IMR-90 (cell line): ENCODE measurements around the gene TMCC3. TPM values are rescaled to one million over a fixed set of nuclear protein-coding genes. Genes with fewer than 3 reads are reported as not detected.

Source experiments
- ATAC-seq: fragments of 200-7000 bp; cut with Tn5 transposase; 2 replicates; pipeline ENCODE4 v1.9.1; 2020; ENCODE audit warnings: low read depth, mild to moderate bottlenecking, moderate library complexity
- BruUV-seq: library from RNA; stranded (reverse); fragments of 400-500 nt; replicated peaks from 2 replicates; lab custom pipeline; 2021; lab: Mats Ljungman, UMichigan
- CTCF ChIA-PET: fragments of 300-600 bp; formaldehyde crosslinking; extraction: SDS; loops from one replicate; lab custom pipeline; 2021; ENCODE audit warnings: antibody characterized with exemption; lab: Yijun Ruan, JAX
- POLR2A ChIA-PET: fragments of 300-600 bp; sonication (Branson Sonifier 250); formaldehyde crosslinking; loops from one replicate; lab custom pipeline; 2022; ENCODE audit warnings: antibody characterized with exemption; ENCODE audit not compliant: unreplicated experiment; lab: Charles Lee
- DNase-seq: peaks from one replicate; pipeline ENCODE4 v3.0.0; 2013
- H2AFZ ChIP-seq: replicated peaks from 2 replicates; pipeline ENCODE3; 2013; ENCODE audit warnings: low read length, mild to moderate bottlenecking; ENCODE audit not compliant: poor library complexity
- H2AK5ac ChIP-seq: 2 replicates; pipeline ENCODE4 v1.6.1; 2013; ENCODE audit warnings: low read depth, low read length, inconsistent platforms
- H2AK9ac ChIP-seq: replicated peaks from 2 replicates; pipeline ENCODE3; 2013; ENCODE audit warnings: mild to moderate bottlenecking, low read depth, low read length, moderate library complexity; ENCODE audit not compliant: poor library complexity
- H2BK120ac ChIP-seq: 2 replicates; pipeline ENCODE4 v1.6.1; 2013; ENCODE audit warnings: low read depth, low read length, inconsistent platforms
- H2BK15ac ChIP-seq: 3 replicates; pipeline ENCODE4 v1.6.1; 2013; ENCODE audit warnings: low read depth, low read length, inconsistent platforms
- H2BK20ac ChIP-seq: 2 replicates; pipeline ENCODE4 v1.6.1; 2013; ENCODE audit warnings: low read depth, mild to moderate bottlenecking, inconsistent platforms, low read length, moderate library complexity
- H2BK5ac ChIP-seq: 2 replicates; pipeline ENCODE4 v1.6.1; 2013; ENCODE audit warnings: mild to moderate bottlenecking, low read depth, low read length, inconsistent platforms; ENCODE audit not compliant: poor library complexity, severe bottlenecking
- H3K14ac ChIP-seq: replicated peaks from 2 replicates; pipeline ENCODE4 v1.6.1; 2013; ENCODE audit warnings: low read depth, low read length, inconsistent platforms
- H3K18ac ChIP-seq: 2 replicates; pipeline ENCODE4 v1.6.1; 2013; ENCODE audit warnings: low read depth, low read length, control low read depth
- H3K23ac ChIP-seq: 2 replicates; pipeline ENCODE4 v1.6.1; 2013; ENCODE audit warnings: low read depth, low read length, inconsistent platforms
- H3K27ac ChIP-seq: 2 replicates; pipeline ENCODE4 v1.5.1; 2013; ENCODE audit warnings: mild to moderate bottlenecking, control low read depth, low read length; ENCODE audit not compliant: insufficient read depth
- H3K27me3 ChIP-seq: 2 replicates; pipeline ENCODE4 v1.6.1; 2013; ENCODE audit warnings: low read length; ENCODE audit not compliant: control insufficient read depth, insufficient read depth
- H3K36me3 ChIP-seq: 2 replicates; pipeline ENCODE4 v1.6.1; 2013; ENCODE audit warnings: low read length, mixed read lengths; ENCODE audit not compliant: control insufficient read depth, insufficient read depth
- H3K4ac ChIP-seq: 2 replicates; pipeline ENCODE4 v1.6.1; 2013; ENCODE audit warnings: low read depth, low read length, inconsistent platforms
- H3K4me1 ChIP-seq: 2 replicates; pipeline ENCODE4 v1.6.1; 2013; ENCODE audit warnings: low read length, mixed read lengths; ENCODE audit not compliant: control insufficient read depth, insufficient read depth
- H3K4me2 ChIP-seq: 2 replicates; pipeline ENCODE4 v1.6.1; 2013; ENCODE audit warnings: low read depth, mild to moderate bottlenecking, control low read depth, low read length, moderate library complexity
- H3K4me3 ChIP-seq: 2 replicates; pipeline ENCODE4 v1.5.1; 2013; ENCODE audit warnings: low read depth, mild to moderate bottlenecking, control low read depth, low read length, moderate library complexity; ENCODE audit not compliant: insufficient read depth
- H3K56ac ChIP-seq: 2 replicates; pipeline ENCODE4 v1.6.1; 2013; ENCODE audit warnings: low read length, inconsistent platforms; ENCODE audit not compliant: insufficient read depth; ENCODE audit errors: extremely low read depth
- H3K79me1 ChIP-seq, 2 experiments: 2 replicates each; pipeline ENCODE4 v1.6.1; 2013; ENCODE audit warnings: low read length in 2 of 2, inconsistent platforms in 1 of 2, low read depth in 1 of 2
- H3K9ac ChIP-seq: 2 replicates; pipeline ENCODE4 v1.6.1; 2013; ENCODE audit warnings: low read depth, low read length, control low read depth
- H3K9me1 ChIP-seq: 2 replicates; pipeline ENCODE4 v1.6.1; 2013; ENCODE audit warnings: low read length, inconsistent platforms; ENCODE audit not compliant: insufficient read depth
- H3K9me3 ChIP-seq: 2 replicates; pipeline ENCODE4 v1.6.1; 2013; ENCODE audit warnings: low read length; ENCODE audit not compliant: control insufficient read depth, insufficient read depth
- H4K20me1 ChIP-seq: 2 replicates; pipeline ENCODE4 v1.6.1; 2013; ENCODE audit warnings: low read length, inconsistent platforms; ENCODE audit not compliant: insufficient read depth
- H4K5ac ChIP-seq: 2 replicates; pipeline ENCODE4 v1.6.1; 2013; ENCODE audit warnings: mild to moderate bottlenecking, low read depth, low read length, control low read depth
- H4K8ac ChIP-seq, 2 experiments: 2 replicates each; pipeline ENCODE4 v1.6.1; 2013; ENCODE audit warnings: low read depth in 2 of 2, low read length in 2 of 2, control low read depth in 1 of 2, inconsistent platforms in 1 of 2
- H4K91ac ChIP-seq: 2 replicates; pipeline ENCODE4 v1.6.1; 2013; ENCODE audit warnings: low read depth, low read length, inconsistent platforms; ENCODE audit not compliant: insufficient read depth
- BHLHE40 ChIP-seq: fragments of 150-350 bp; IDR thresholded peaks from 2 replicates; pipeline ENCODE4 v1.6.1; 2016; ENCODE audit warnings: mild to moderate bottlenecking, low read depth, low read length
- CEBPB ChIP-seq: IDR thresholded peaks from 2 replicates; pipeline ENCODE4 v1.6.1; 2012; ENCODE audit warnings: low read depth, low read length, improper control_type of control experiment
- CHD1 ChIP-seq: IDR thresholded peaks from 2 replicates; pipeline ENCODE4 v1.6.1; 2012; ENCODE audit warnings: low read depth, low read length, improper control_type of control experiment
- FOS ChIP-seq: fragments of 150-350 bp; IDR thresholded peaks from 2 replicates; pipeline ENCODE4 v1.6.1; 2016; ENCODE audit warnings: low read depth, low read length
- MAFK ChIP-seq: IDR thresholded peaks from 2 replicates; pipeline ENCODE4 v1.6.1; 2012; ENCODE audit warnings: low read depth, low read length, improper control_type of control experiment
- MAZ ChIP-seq: IDR thresholded peaks from 2 replicates; pipeline ENCODE4 v1.6.1; 2012; ENCODE audit warnings: low read depth, mild to moderate bottlenecking, low read length, improper control_type of control experiment, moderate library complexity, borderline replicate concordance
- MXI1 ChIP-seq: IDR thresholded peaks from 2 replicates; pipeline ENCODE4 v1.6.1; 2012; ENCODE audit warnings: low read depth, mild to moderate bottlenecking, low read length, moderate library complexity, borderline replicate concordance
- NFE2L2 ChIP-seq: fragments of 150-350 bp; IDR thresholded peaks from 2 replicates; pipeline ENCODE4 v1.6.1; 2016; ENCODE audit warnings: low read depth, mild to moderate bottlenecking, low read length
- POLR2A ChIP-seq: IDR thresholded peaks from 2 replicates; pipeline ENCODE4 v1.6.1; 2012; ENCODE audit warnings: mild to moderate bottlenecking, low read depth, low read length
- RAD21 ChIP-seq: IDR thresholded peaks from 2 replicates; pipeline ENCODE4 v1.6.1; 2012; ENCODE audit warnings: low read length, improper control_type of control experiment
- RCOR1 ChIP-seq: IDR thresholded peaks from 2 replicates; pipeline ENCODE4 v1.6.1; 2012; ENCODE audit warnings: mild to moderate bottlenecking, low read length, improper control_type of control experiment; ENCODE audit not compliant: insufficient replicate concordance
- RFX5 ChIP-seq: IDR thresholded peaks from 2 replicates; pipeline ENCODE4 v1.8.0; 2012; ENCODE audit warnings: low read depth, mild to moderate bottlenecking, low read length, moderate library complexity
- SMC3 ChIP-seq: fragments of 150-350 bp; IDR thresholded peaks from 2 replicates; pipeline ENCODE4 v1.6.1; 2016; ENCODE audit warnings: low read depth, mild to moderate bottlenecking, antibody characterized with exemption, low read length, moderate library complexity
- WGBS, 2 experiments: methylation state at CpG; one replicate each; pipeline versions ENCODE4 v1.1.5 to v1.1.7; 2013; ENCODE audit warnings: missing lambda C conversion rate in 2 of 2; ENCODE audit not compliant: insufficient read length in 1 of 2; ENCODE audit errors: extremely low coverage in 2 of 2; 5-methylcytosine and 5-hydroxymethylcytosine counted together
- dilution Hi-C: fragments of 300-500 bp; cut with HindIII; formaldehyde crosslinking; loops from one replicate; pipeline ENCODE4 v1.14.3; 2018; ENCODE audit warnings: low sequenced_read_pairs; ENCODE audit not compliant: unreplicated experiment
- in situ Hi-C: fragments of 300-500 bp; cut with MboI; formaldehyde crosslinking; loops from 3 replicates; pipeline ENCODE4 v1.14.3; 2019; ENCODE audit warnings: low sequenced_read_pairs, inconsistent platforms, mixed read lengths
- intact Hi-C: fragments of 100-400 bp; cut with micrococcal nuclease; formaldehyde crosslinking; loops from 2 replicates; pipeline ENCODE4 v1.10.0; 2022
- polyA plus RNA-seq, 3 experiments: library from polyadenylated mRNA; depleted of rRNA; stranded (reverse); fragments of >200 nt; gene quantifications; 2 replicates each; pipeline ENCODE4 v1.2.3, GENCODE V29; 2012; ENCODE audit warnings: low replicate concordance in 1 of 3
- total RNA-seq: library from RNA; depleted of rRNA; stranded (reverse); fragments of >200 nt; gene quantifications from 2 replicates; pipeline ENCODE4 v1.2.3, GENCODE V29; 2012
- TF ChIP-seq, protein P1 (sequence below): conservative IDR thresholded peaks from 2 replicates; pipeline ENCODE4 v1.5.1; 2012; ENCODE audit warnings: mild to moderate bottlenecking, low read depth, low read length, improper control_type of control experiment
- TF ChIP-seq, protein P2 (sequence below): fragments of 150-350 bp; IDR thresholded peaks from 2 replicates; pipeline ENCODE4 v1.6.1; 2016; ENCODE audit warnings: low read depth, mild to moderate bottlenecking, low read length, moderate library complexity, borderline replicate concordance
- TF ChIP-seq, protein P3 (sequence below): fragments of 150-350 bp; IDR thresholded peaks from 2 replicates; pipeline ENCODE4 v1.6.1; 2017; ENCODE audit warnings: mild to moderate bottlenecking, antibody characterized with exemption, low read length, low read depth

The TMCC3 gene
- total and polyA plus RNA-seq, 2 of the 4 experiments (the other 2 are of a cell fraction), result 0.14 to 0.36 TPM

DNA sequence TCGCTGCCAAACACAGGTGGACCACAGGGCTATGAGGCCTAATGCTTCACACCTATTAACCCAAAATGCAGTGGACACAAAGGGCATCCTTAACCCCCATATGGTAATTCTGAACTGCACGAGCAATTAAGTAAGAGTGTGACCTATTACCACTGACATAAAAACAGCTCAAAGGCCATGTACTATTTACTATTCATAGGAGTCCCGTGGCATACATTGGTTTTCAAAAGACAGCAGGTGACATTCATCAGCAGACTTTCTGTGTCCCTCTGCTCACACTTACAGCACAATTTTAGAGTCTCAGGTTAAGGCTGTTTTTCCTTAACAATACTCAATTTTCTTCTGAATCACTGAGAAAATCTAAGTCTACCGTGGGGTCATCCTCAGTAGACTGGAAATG, 23.1 kb upstream of the TMCC3 start:
- Histone ChIP-seq H3K23ac (no peak overlapping the region), H3K56ac (no peak overlapping the region), H2AK9ac (no peak overlapping the region), H3K4me1 (no peaks in the 10 kb centered on the region), H3K18ac (no peak overlapping the region), H3K27me3 (peaks cover 4% of the 10 kb centered on the region), H3K14ac (no peak overlapping the region), H2BK5ac (no peak overlapping the region), H4K20me1 (no peaks in the 10 kb centered on the region), H4K8ac (no peak overlapping the region), H3K79me1 (no peaks in the 10 kb centered on the region), H3K36me3 (no peaks in the 10 kb centered on the region), H3K4me2 (no peak overlapping the region), H4K5ac (no peak overlapping the region), H3K4ac (no peak overlapping the region), H4K91ac (no peak overlapping the region), H2AK5ac (no peak overlapping the region), H2BK120ac (no peak overlapping the region), H3K9ac (no peak overlapping the region), H2AFZ (no peak overlapping the region), H3K4me3 (no peak overlapping the region), H3K27ac (no peak overlapping the region), H3K9me1 (no peaks in the 10 kb centered on the region), H3K9me3 (no peaks in the 10 kb centered on the region), H2BK15ac (no peak overlapping the region), H2BK20ac (no peak overlapping the region)
- no TSS peak for BruUV-seq
- DNase-seq (no peak), ATAC-seq (no peak)
- POLR2A ChIA-PET, result no interaction called here
- WGBS, 2 experiments, result 40% methylated on average over 1 of the region's 4 CpGs; no CpG with 5 or more reads in 1 of the 2 experiments
- in situ Hi-C loops, result no loop called here
- dilution Hi-C loops, result no loop called here
- TF ChIP-seq, protein P1, sequence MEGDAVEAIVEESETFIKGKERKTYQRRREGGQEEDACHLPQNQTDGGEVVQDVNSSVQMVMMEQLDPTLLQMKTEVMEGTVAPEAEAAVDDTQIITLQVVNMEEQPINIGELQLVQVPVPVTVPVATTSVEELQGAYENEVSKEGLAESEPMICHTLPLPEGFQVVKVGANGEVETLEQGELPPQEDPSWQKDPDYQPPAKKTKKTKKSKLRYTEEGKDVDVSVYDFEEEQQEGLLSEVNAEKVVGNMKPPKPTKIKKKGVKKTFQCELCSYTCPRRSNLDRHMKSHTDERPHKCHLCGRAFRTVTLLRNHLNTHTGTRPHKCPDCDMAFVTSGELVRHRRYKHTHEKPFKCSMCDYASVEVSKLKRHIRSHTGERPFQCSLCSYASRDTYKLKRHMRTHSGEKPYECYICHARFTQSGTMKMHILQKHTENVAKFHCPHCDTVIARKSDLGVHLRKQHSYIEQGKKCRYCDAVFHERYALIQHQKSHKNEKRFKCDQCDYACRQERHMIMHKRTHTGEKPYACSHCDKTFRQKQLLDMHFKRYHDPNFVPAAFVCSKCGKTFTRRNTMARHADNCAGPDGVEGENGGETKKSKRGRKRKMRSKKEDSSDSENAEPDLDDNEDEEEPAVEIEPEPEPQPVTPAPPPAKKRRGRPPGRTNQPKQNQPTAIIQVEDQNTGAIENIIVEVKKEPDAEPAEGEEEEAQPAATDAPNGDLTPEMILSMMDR, result no peak
- TF ChIP-seq, protein P2, sequence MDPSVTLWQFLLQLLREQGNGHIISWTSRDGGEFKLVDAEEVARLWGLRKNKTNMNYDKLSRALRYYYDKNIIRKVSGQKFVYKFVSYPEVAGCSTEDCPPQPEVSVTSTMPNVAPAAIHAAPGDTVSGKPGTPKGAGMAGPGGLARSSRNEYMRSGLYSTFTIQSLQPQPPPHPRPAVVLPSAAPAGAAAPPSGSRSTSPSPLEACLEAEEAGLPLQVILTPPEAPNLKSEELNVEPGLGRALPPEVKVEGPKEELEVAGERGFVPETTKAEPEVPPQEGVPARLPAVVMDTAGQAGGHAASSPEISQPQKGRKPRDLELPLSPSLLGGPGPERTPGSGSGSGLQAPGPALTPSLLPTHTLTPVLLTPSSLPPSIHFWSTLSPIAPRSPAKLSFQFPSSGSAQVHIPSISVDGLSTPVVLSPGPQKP, result no peak
- TF ChIP-seq SMC3 (no peak), RFX5 (no peak), NFE2L2 (no peak), MAZ (no peak), POLR2A (no peak), MAFK (no peak), RCOR1 (no peak), MXI1 (no peak), CHD1 (no peak), BHLHE40 (no peak), CEBPB (no peak), RAD21 (no peak), FOS (no peak)
- TF ChIP-seq, protein P3, sequence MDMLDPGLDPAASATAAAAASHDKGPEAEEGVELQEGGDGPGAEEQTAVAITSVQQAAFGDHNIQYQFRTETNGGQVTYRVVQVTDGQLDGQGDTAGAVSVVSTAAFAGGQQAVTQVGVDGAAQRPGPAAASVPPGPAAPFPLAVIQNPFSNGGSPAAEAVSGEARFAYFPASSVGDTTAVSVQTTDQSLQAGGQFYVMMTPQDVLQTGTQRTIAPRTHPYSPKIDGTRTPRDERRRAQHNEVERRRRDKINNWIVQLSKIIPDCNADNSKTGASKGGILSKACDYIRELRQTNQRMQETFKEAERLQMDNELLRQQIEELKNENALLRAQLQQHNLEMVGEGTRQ, result no peak
- intact Hi-C loops, result no loop called here
- CTCF ChIA-PET, result no interaction called here
